ENCODE results near the gene SLC25A21.

DNA sequence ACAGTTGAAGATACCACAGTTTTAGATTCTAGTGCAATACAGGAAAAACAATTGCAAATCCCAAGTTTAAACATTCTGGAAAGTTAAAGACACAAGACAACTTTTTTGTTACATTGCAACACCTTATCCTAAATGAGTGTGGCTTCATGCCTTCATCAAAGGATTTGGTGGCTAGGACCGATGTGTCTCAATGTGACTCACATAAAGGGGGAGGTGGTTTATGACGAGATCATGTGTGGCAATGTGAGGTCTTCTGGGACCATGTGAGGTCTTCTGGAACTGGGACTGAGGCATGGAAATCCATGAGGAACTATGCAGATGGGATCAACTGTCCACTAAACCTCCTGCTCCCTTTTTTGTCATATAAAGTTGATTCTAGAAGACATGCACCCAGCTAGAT lies 344.5 kb downstream of the SLC25A21 start:
- TF ChIP-seq, protein P1, sequence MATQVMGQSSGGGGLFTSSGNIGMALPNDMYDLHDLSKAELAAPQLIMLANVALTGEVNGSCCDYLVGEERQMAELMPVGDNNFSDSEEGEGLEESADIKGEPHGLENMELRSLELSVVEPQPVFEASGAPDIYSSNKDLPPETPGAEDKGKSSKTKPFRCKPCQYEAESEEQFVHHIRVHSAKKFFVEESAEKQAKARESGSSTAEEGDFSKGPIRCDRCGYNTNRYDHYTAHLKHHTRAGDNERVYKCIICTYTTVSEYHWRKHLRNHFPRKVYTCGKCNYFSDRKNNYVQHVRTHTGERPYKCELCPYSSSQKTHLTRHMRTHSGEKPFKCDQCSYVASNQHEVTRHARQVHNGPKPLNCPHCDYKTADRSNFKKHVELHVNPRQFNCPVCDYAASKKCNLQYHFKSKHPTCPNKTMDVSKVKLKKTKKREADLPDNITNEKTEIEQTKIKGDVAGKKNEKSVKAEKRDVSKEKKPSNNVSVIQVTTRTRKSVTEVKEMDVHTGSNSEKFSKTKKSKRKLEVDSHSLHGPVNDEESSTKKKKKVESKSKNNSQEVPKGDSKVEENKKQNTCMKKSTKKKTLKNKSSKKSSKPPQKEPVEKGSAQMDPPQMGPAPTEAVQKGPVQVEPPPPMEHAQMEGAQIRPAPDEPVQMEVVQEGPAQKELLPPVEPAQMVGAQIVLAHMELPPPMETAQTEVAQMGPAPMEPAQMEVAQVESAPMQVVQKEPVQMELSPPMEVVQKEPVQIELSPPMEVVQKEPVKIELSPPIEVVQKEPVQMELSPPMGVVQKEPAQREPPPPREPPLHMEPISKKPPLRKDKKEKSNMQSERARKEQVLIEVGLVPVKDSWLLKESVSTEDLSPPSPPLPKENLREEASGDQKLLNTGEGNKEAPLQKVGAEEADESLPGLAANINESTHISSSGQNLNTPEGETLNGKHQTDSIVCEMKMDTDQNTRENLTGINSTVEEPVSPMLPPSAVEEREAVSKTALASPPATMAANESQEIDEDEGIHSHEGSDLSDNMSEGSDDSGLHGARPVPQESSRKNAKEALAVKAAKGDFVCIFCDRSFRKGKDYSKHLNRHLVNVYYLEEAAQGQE (IDR thresholded peaks at IDR 0.05; ENCODE audit: insufficient read depth in 1 of 2, low read depth in 2 of 2, low read length in 2 of 2): no peak
- TF ChIP-seq POLR2AphosphoS5 (IDR thresholded peaks at IDR 0.05; ENCODE audit: low read depth, low read length) (no peak), FOXP2 (optimal IDR thresholded peaks at IDR 0.05; ENCODE audit: borderline replicate concordance, extremely low read depth, extremely low read length, insufficient read depth) (no peak), TAF1 (IDR thresholded peaks at IDR 0.05; ENCODE audit: borderline replicate concordance, insufficient read depth, low read length) (no peak)
